LNCaP clone FGC (cell line): ENCODE results near the gene ATAD3B.
"Not testable (repeated sequence)": the region's sequence is repeated elsewhere in the genome, so short reads cannot be mapped to it uniquely, and the experiment has no call there.

Experiments
- DNase-seq: peaks from one replicate; pipeline ENCODE4 v3.0.0-alpha.2; 2011; ENCODE audit warnings: low read depth
- H3K4me3 ChIP-seq: 2 replicates; pipeline ENCODE4 v1.5.1; 2011; ENCODE audit warnings: mild to moderate bottlenecking, low read depth, low read length, control low read depth
- CTCF ChIP-seq: IDR thresholded peaks from 2 replicates; pipeline ENCODE4 v1.5.1; 2012; ENCODE audit warnings: mild to moderate bottlenecking; ENCODE audit not compliant: control insufficient read depth, insufficient read depth; ENCODE audit errors: extremely low read depth

ATAD3B gene

GRCh38 chr1:1528301-1529267 lies 57.0 kb downstream of the ATAD3B start:
- H3K4me3 ChIP-seq: no peak overlapping the region
- TF ChIP-seq CTCF: no peak
- DNase-seq: no peak

- no peak for TF ChIP-seq CTCF
- DNase-seq: no peak
- no peak overlapping the region for H3K4me3 ChIP-seq
Measured at GRCh38 chr1:1529321-1529720, 57.8 kb downstream of the ATAD3B start.

GRCh38 chr1:1529936-1530335 lies 58.4 kb downstream of the ATAD3B start:
- no peak for DNase-seq

GRCh38 chr1:1531947-1532346 lies 60.4 kb downstream of the ATAD3B start:
- no peak overlapping the region for H3K4me3 ChIP-seq
- TF ChIP-seq CTCF: no peak
- no peak for DNase-seq

More at GRCh38 chr1:1529936-1530335, 58.4 kb downstream of the ATAD3B start:
- H3K4me3 ChIP-seq: no peak overlapping the region
- TF ChIP-seq CTCF: no peak

- not testable (repeated sequence) for DNase-seq, H3K4me3 ChIP-seq
Measured at GRCh38 chr1:1533176-1533893, 61.8 kb downstream of the ATAD3B start.

- not testable (repeated sequence) for H3K4me3 ChIP-seq, DNase-seq
Measured at GRCh38 chr1:1533894-1534291, 62.3 kb downstream of the ATAD3B start.

GRCh38 chr1:1534401-1535154 lies 63.0 kb downstream of the ATAD3B start:
- no peak for TF ChIP-seq CTCF
- H3K4me3 ChIP-seq: no peak overlapping the region
- DNase-seq: no peak
